Activated T-helper 2 cell treated with anti-CD3 and anti-CD28 coated beads, Interferon-gamma antibody, Interleukin-2, Interleukin-4, amounts not matched to agents 10 μg/mL and 5 μg/mL and 100 μg/mL, durations not matched to agents 14 hours and 24 hours and 36 hours (primary cell): ENCODE results near the gene TICRR. TPM values are rescaled to one million over a fixed set of nuclear protein-coding genes. Genes with fewer than 3 reads are reported as not detected.
A peak's percentile ranks its signal among the peaks of the same experiment; 100 is the strongest.

ENCODE experiments used
- DNase-seq: peaks from one replicate; pipeline ENCODE4 v3.0.0; 2021; ENCODE audit warnings: low spot score
- H3K27ac Mint-ChIP-seq: one replicate; pipeline ENCODE4 v1.8.0; 2021; ENCODE audit warnings: mixed read lengths
- H3K27me3 Mint-ChIP-seq: one replicate; pipeline ENCODE4 v1.8.0; 2021; ENCODE audit warnings: low read depth, mixed read lengths
- H3K36me3 Mint-ChIP-seq: one replicate; pipeline ENCODE4 v1.8.0; 2021; ENCODE audit warnings: low read depth, mixed read lengths
- H3K4me1 Mint-ChIP-seq: one replicate; pipeline ENCODE4 v1.8.0; 2021; ENCODE audit warnings: low read depth, mixed read lengths
- H3K4me3 Mint-ChIP-seq: one replicate; pipeline ENCODE4 v1.8.0; 2021; ENCODE audit warnings: low read depth, mild to moderate bottlenecking, moderate library complexity, mixed read lengths
- H3K9me3 Mint-ChIP-seq: one replicate; pipeline ENCODE4 v1.8.0; 2021; ENCODE audit warnings: mixed read lengths
- intact Hi-C: fragments of 100-400 bp; cut with micrococcal nuclease; formaldehyde crosslinking; loops from one replicate; pipeline ENCODE4 v1.15.1; 2023
- total RNA-seq: library from RNA; stranded (reverse); gene quantifications from 2 replicates; pipeline ENCODE4 v1.2.3, GENCODE V29; 2022

TICRR gene
- total RNA-seq, 1 donor from 2014 or later: 18.0 TPM

GRCh38 chr15:89551550-89551949 lies 23.7 kb upstream of the TICRR start:
- no peak overlapping the region for H3K27ac Mint-ChIP-seq
- peaks cover 2% of the 10 kb centered on the region for H3K27me3 Mint-ChIP-seq
- peaks cover 3% of the 10 kb centered on the region for H3K4me1 Mint-ChIP-seq
- no peaks in the 10 kb centered on the region for H3K36me3 Mint-ChIP-seq
- intact Hi-C loops: no loop called here
- DNase-seq: no peak
- H3K9me3 Mint-ChIP-seq: peaks cover 5% of the 10 kb centered on the region
- H3K4me3 Mint-ChIP-seq: no peak overlapping the region

- no peak overlapping the region for H3K27ac Mint-ChIP-seq
- H3K27me3 Mint-ChIP-seq: peaks cover 8% of the 10 kb centered on the region
- DNase-seq: no peak
- peaks cover 5% of the 10 kb centered on the region for H3K9me3 Mint-ChIP-seq
- no peak overlapping the region for H3K4me3 Mint-ChIP-seq
- H3K4me1 Mint-ChIP-seq: peaks cover 3% of the 10 kb centered on the region
- H3K36me3 Mint-ChIP-seq: no peaks in the 10 kb centered on the region
- intact Hi-C loops: no loop called here
Measured at GRCh38 chr15:89553632-89554031, 21.6 kb upstream of the TICRR start.

- H3K4me1 Mint-ChIP-seq: peaks cover 3% of the 10 kb centered on the region
- no peak for DNase-seq
- no peak overlapping the region for H3K27ac Mint-ChIP-seq
- no peak overlapping the region for H3K4me3 Mint-ChIP-seq
- no peaks in the 10 kb centered on the region for H3K36me3 Mint-ChIP-seq
- H3K27me3 Mint-ChIP-seq: peaks cover 10% of the 10 kb centered on the region
- intact Hi-C loops: no loop called here
- peaks cover 5% of the 10 kb centered on the region for H3K9me3 Mint-ChIP-seq
Measured at GRCh38 chr15:89554247-89554646, 21.0 kb upstream of the TICRR start.

- intact Hi-C loops: loop anchor here (5.0 kb wide), 2 partner anchors 58 to 113 kb away; partner anchors contain the start of gene RHCG
- H3K36me3 Mint-ChIP-seq: no peaks in the 10 kb centered on the region
- no peak overlapping the region for H3K4me3 Mint-ChIP-seq
- H3K9me3 Mint-ChIP-seq: no peaks in the 10 kb centered on the region
- no peak overlapping the region for H3K27ac Mint-ChIP-seq
- DNase-seq: no peak
- H3K27me3 Mint-ChIP-seq: peaks cover 10% of the 10 kb centered on the region
- H3K4me1 Mint-ChIP-seq: peaks cover 3% of the 10 kb centered on the region
Measured at GRCh38 chr15:89555768-89556167, 19.5 kb upstream of the TICRR start.

GRCh38 chr15:89556413-89557262 lies 18.6 kb upstream of the TICRR start:
- Mint-ChIP-seq H3K4me3 (no peak overlapping the region), H3K9me3 (no peaks in the 10 kb centered on the region), H3K27me3 (peaks cover 12% of the 10 kb centered on the region), H3K27ac (no peak overlapping the region), H3K36me3 (no peaks in the 10 kb centered on the region), H3K4me1 (no peaks in the 10 kb centered on the region)
- DNase-seq: no peak
- intact Hi-C loops: loop anchor here (5.0 kb wide), 2 partner anchors 59 to 114 kb away; partner anchors contain the start of gene RHCG

- intact Hi-C loops: loop anchor here (5.0 kb wide), 2 partner anchors 63 to 118 kb away; partner anchors contain the start of gene RHCG
- H3K4me3 Mint-ChIP-seq: no peak overlapping the region
- H3K27me3 Mint-ChIP-seq: peaks cover 21% of the 10 kb centered on the region
- no peak overlapping the region for H3K27ac Mint-ChIP-seq
- no peaks in the 10 kb centered on the region for H3K36me3 Mint-ChIP-seq
- no peak for DNase-seq
- H3K9me3 Mint-ChIP-seq: no peaks in the 10 kb centered on the region
- H3K4me1 Mint-ChIP-seq: no peaks in the 10 kb centered on the region
Measured at GRCh38 chr15:89559769-89560264, 15.5 kb upstream of the TICRR start.

GRCh38 chr15:89566181-89566580 lies 9.1 kb upstream of the TICRR start:
- Mint-ChIP-seq H3K27ac (no peak overlapping the region), H3K36me3 (no peaks in the 10 kb centered on the region), H3K4me3 (no peak overlapping the region), H3K4me1 (no peaks in the 10 kb centered on the region), H3K9me3 (no peaks in the 10 kb centered on the region), H3K27me3 (peaks cover 35% of the 10 kb centered on the region)
- intact Hi-C loops: no loop called here
- no peak for DNase-seq

- no peaks in the 10 kb centered on the region for H3K9me3 Mint-ChIP-seq
- no peaks in the 10 kb centered on the region for H3K36me3 Mint-ChIP-seq
- no peak overlapping the region for H3K4me3 Mint-ChIP-seq
- H3K27me3 Mint-ChIP-seq: peaks cover 34% of the 10 kb centered on the region
- H3K4me1 Mint-ChIP-seq: no peaks in the 10 kb centered on the region
- H3K27ac Mint-ChIP-seq: no peak overlapping the region
- intact Hi-C loops: no loop called here
- no peak for DNase-seq
Measured at GRCh38 chr15:89566621-89567294, 8.5 kb upstream of the TICRR start.

- Mint-ChIP-seq H3K27ac (no peak overlapping the region), H3K4me3 (no peak overlapping the region), H3K4me1 (no peaks in the 10 kb centered on the region), H3K36me3 (no peaks in the 10 kb centered on the region), H3K9me3 (no peaks in the 10 kb centered on the region), H3K27me3 (peaks cover 36% of the 10 kb centered on the region)
- DNase-seq: no peak
- intact Hi-C loops: no loop called here
Measured at GRCh38 chr15:89569090-89569745, 6.1 kb upstream of the TICRR start.

GRCh38 chr15:89575656-89576416 lies 567 bp downstream of the TICRR start:
- no peak for DNase-seq
- peak overlapping the region; percentile 77 for H3K27ac Mint-ChIP-seq
- intact Hi-C loops: loop anchor here (2.0 to 5.0 kb wide), 2 partner anchors 241 to 316 kb away; partner anchors contain the start of genes AP3S2 and POLG

GRCh38 chr15:89576417-89576773 lies 1.1 kb downstream of the TICRR start:
- no peak for DNase-seq
- H3K27me3 Mint-ChIP-seq: peaks cover 10% of the 10 kb centered on the region
- H3K9me3 Mint-ChIP-seq: no peaks in the 10 kb centered on the region
- peaks cover 41% of the 10 kb centered on the region for H3K36me3 Mint-ChIP-seq
- H3K27ac Mint-ChIP-seq: peak overlapping the region; percentile 77
- peak overlapping the region; percentile 92 for H3K4me3 Mint-ChIP-seq
- peaks cover 32% of the 10 kb centered on the region for H3K4me1 Mint-ChIP-seq
- intact Hi-C loops: loop anchor here (5.0 kb wide), 1 partner anchor 316 kb away; the partner anchor contains the start of gene AP3S2

More at GRCh38 chr15:89575656-89576416, 567 bp downstream of the TICRR start:
- Mint-ChIP-seq H3K4me1 (peaks cover 29% of the 10 kb centered on the region), H3K27me3 (peaks cover 10% of the 10 kb centered on the region), H3K4me3 (peak overlapping the region; percentile 92), H3K36me3 (peaks cover 37% of the 10 kb centered on the region), H3K9me3 (no peaks in the 10 kb centered on the region)

GRCh38 chr15:89577776-89578115 lies 2.5 kb downstream of the TICRR start:
- Mint-ChIP-seq H3K36me3 (peaks cover 48% of the 10 kb centered on the region), H3K4me1 (peaks cover 35% of the 10 kb centered on the region), H3K9me3 (no peaks in the 10 kb centered on the region), H3K27ac (no peak overlapping the region), H3K4me3 (peak overlapping the region; percentile 83), H3K27me3 (peaks cover 2% of the 10 kb centered on the region)
- intact Hi-C loops: loop anchor here (5.0 kb wide), 1 partner anchor 315 kb away; the partner anchor contains the start of gene AP3S2
- no peak for DNase-seq
